Endothelial cell of umbilical vein (primary cell): Measurements from ENCODE around the gene NACA2. TPM values are rescaled to one million over a fixed set of nuclear protein-coding genes. Genes with fewer than 3 reads are reported as not detected.

Experiments
- BruUV-seq: library from RNA; stranded (reverse); fragments of 400-500 nt; replicated peaks from 2 replicates; lab custom pipeline; 2021; lab: Mats Ljungman, UMichigan
- CTCF ChIA-PET: fragments of 300-600, 350-600 bp; sonication (Branson Sonifier 250); formaldehyde crosslinking; loops from one replicate; lab custom pipeline; 2021; ENCODE audit warnings: antibody characterized with exemption, inconsistent platforms; lab: Charles Lee
- POLR2A ChIA-PET: fragments of 300-600, 350-600 bp; sonication (Branson Sonifier 250); formaldehyde crosslinking; loops from one replicate; lab custom pipeline; 2021; ENCODE audit warnings: antibody characterized with exemption, inconsistent platforms; lab: Charles Lee
- DNase-seq: peaks from one replicate; pipeline ENCODE4 v3.0.0-alpha.2; 2011; ENCODE audit warnings: low read depth, low spot score
- FAIRE-seq: peaks from 2 replicates; lab custom pipeline; 2011; peaks lifted over from hg19 to GRCh38; lab: Jason Lieb, UNC
- H2AFZ ChIP-seq: 2 replicates; pipeline ENCODE4 v1.6.0; 2012; ENCODE audit warnings: low read depth, low read length, control low read depth, inconsistent platforms
- H3K27ac ChIP-seq: 2 replicates; pipeline ENCODE4 v1.5.1; 2011; ENCODE audit warnings: low read depth, mild to moderate bottlenecking, control low read depth, low read length, moderate library complexity; ENCODE audit not compliant: insufficient read depth
- H3K27me3 ChIP-seq, 2 experiments: 2 replicates each; pipeline versions ENCODE4 v1.6.0 to v1.6.1; 2011; ENCODE audit warnings: low read length in 2 of 2, mixed read lengths in 1 of 2; ENCODE audit not compliant: control insufficient read depth in 2 of 2, insufficient read depth in 2 of 2
- H3K36me3 ChIP-seq, 2 experiments: 2 replicates in 1 of 2; 3 replicates in 1 of 2; pipeline ENCODE4 v1.5.1; 2011; ENCODE audit warnings: low read length in 2 of 2, mild to moderate bottlenecking in 1 of 2, moderate library complexity in 1 of 2; ENCODE audit not compliant: control insufficient read depth in 2 of 2, insufficient read depth in 2 of 2; ENCODE audit errors: extremely low read depth in 1 of 2
- H3K4me1 ChIP-seq: 3 replicates; pipeline ENCODE4 v1.5.1; 2011; ENCODE audit warnings: mild to moderate bottlenecking, low read length; ENCODE audit not compliant: control insufficient read depth, insufficient read depth; ENCODE audit errors: extremely low read depth
- H3K4me2 ChIP-seq: 2 replicates; pipeline ENCODE4 v1.6.1; 2011; ENCODE audit warnings: low read length, control low read depth, mixed read lengths; ENCODE audit not compliant: insufficient read depth
- H3K4me3 ChIP-seq, 3 experiments: fragments of 200-600 bp in 1 of 3; sonication (generic), shearing (Covaris generic) in 1 of 3; replicated peaks in 1 of 3; 2 replicates each; pipeline ENCODE4 v1.5.1; 2011 to 2016; ENCODE audit warnings: control low read depth in 3 of 3, low read length in 3 of 3, mild to moderate bottlenecking in 2 of 3, inconsistent platforms in 1 of 3, low read depth in 1 of 3, moderate library complexity in 1 of 3; ENCODE audit not compliant: insufficient read depth in 1 of 3
- H3K79me2 ChIP-seq: 2 replicates; pipeline ENCODE4 v1.6.0; 2012; ENCODE audit warnings: low read length, inconsistent platforms; ENCODE audit not compliant: control insufficient read depth, insufficient read depth
- H3K9ac ChIP-seq: replicated peaks from 2 replicates; pipeline ENCODE3; 2011; ENCODE audit warnings: low read length, control low read depth; ENCODE audit not compliant: insufficient read depth; ENCODE audit errors: extremely low read depth
- H3K9me1 ChIP-seq: replicated peaks from 3 replicates; pipeline ENCODE4 v1.6.0; 2011; ENCODE audit warnings: mild to moderate bottlenecking, low read length; ENCODE audit not compliant: control insufficient read depth, insufficient read depth; ENCODE audit errors: extremely low read depth
- H3K9me3 ChIP-seq: replicated peaks from 2 replicates; pipeline ENCODE4 v1.5.1; 2012; ENCODE audit warnings: low read length, inconsistent platforms; ENCODE audit not compliant: control insufficient read depth, insufficient read depth
- H4K20me1 ChIP-seq: replicated peaks from 2 replicates; pipeline ENCODE3; 2011; ENCODE audit warnings: mild to moderate bottlenecking, low read length; ENCODE audit not compliant: control insufficient read depth, insufficient read depth; ENCODE audit errors: extremely low read depth
- CTCF ChIP-seq, 2 donors: IDR thresholded peaks; 1 replicate in 1 of 2; 2 replicates in 1 of 2; pipeline ENCODE4 v1.5.1; 2011; ENCODE audit warnings: low read length in 2 of 2, mild to moderate bottlenecking in 2 of 2, moderate library complexity in 2 of 2, control low read depth in 1 of 2, inconsistent platforms in 1 of 2, low read depth in 1 of 2; ENCODE audit not compliant: insufficient read depth in 1 of 2; ENCODE audit errors: extremely low read depth in 1 of 2
- EZH2 ChIP-seq: IDR thresholded peaks from 2 replicates; pipeline ENCODE4 v1.6.1; 2012; ENCODE audit warnings: borderline replicate concordance, low read depth, mild to moderate bottlenecking, moderate library complexity, low read length, inconsistent platforms; ENCODE audit not compliant: severe bottlenecking
- FOS ChIP-seq: IDR thresholded peaks from 2 replicates; pipeline ENCODE4 v1.6.1; 2011; ENCODE audit warnings: mild to moderate bottlenecking, low read length, moderate library complexity, borderline replicate concordance; ENCODE audit not compliant: insufficient read depth
- GATA2 ChIP-seq: IDR thresholded peaks from 2 replicates; pipeline ENCODE4 v1.7.0; 2011; ENCODE audit warnings: low read depth, mild to moderate bottlenecking, moderate library complexity, mixed read lengths, low read length; ENCODE audit not compliant: insufficient read length, insufficient read depth
- JUN ChIP-seq: IDR thresholded peaks from 2 replicates; pipeline ENCODE4 v1.6.1; 2011; ENCODE audit warnings: borderline replicate concordance, low read depth; ENCODE audit not compliant: insufficient read length, insufficient read depth
- MAX ChIP-seq: IDR thresholded peaks from 2 replicates; pipeline ENCODE4 v1.6.1; 2011; ENCODE audit not compliant: insufficient read depth, insufficient read length
- MYC ChIP-seq: IDR thresholded peaks from one replicate; pipeline ENCODE4 v1.6.1; 2011; ENCODE audit warnings: mild to moderate bottlenecking, low read depth, low read length
- POLR2A ChIP-seq: IDR thresholded peaks from 2 replicates; pipeline ENCODE4 v1.6.1; 2012; ENCODE audit warnings: low read depth, mild to moderate bottlenecking, control low read depth, low read length
- POLR2AphosphoS5 ChIP-seq: IDR thresholded peaks from 2 replicates; pipeline ENCODE4 v1.6.1; 2012; ENCODE audit warnings: low read depth, mild to moderate bottlenecking, control low read depth, low read length, moderate library complexity; ENCODE audit not compliant: insufficient read depth
- dilution Hi-C: fragments of 300-500 bp; cut with MboI; formaldehyde crosslinking; loops from one replicate; pipeline ENCODE4 v1.15.0; 2019; ENCODE audit warnings: low sequenced_read_pairs; ENCODE audit not compliant: extremely low pct_ligation_motif_present
- intact Hi-C: fragments of 100-400 bp; cut with micrococcal nuclease; formaldehyde crosslinking; loops from one replicate; pipeline ENCODE4 v1.10.0; 2022
- polyA plus RNA-seq, 4 experiments: library from polyadenylated mRNA; depleted of rRNA in 3 of 4; stranded (reverse) in 3 of 4; unstranded in 1 of 4; fragments of >200 nt; gene quantifications; 2 replicates each; pipeline versions ENCODE4 v1.2.1 to v1.2.3, GENCODE V29; 2011 to 2012; ENCODE audit warnings: missing spikeins in 1 of 4
- total RNA-seq: library from RNA; stranded (reverse); gene quantifications from 2 replicates; pipeline ENCODE4 v1.2.3, GENCODE V29; 2021

Gene NACA2
- total and polyA plus RNA-seq, 2 donors (not counting 3 experiments of a cell fraction or from before 2014, with no cell fraction given) = not detected

GRCh38 chr17:61619953-61620352 lies 28.9 kb upstream of the NACA2 start:
- no peak for TF ChIP-seq GATA2
- no peak for TF ChIP-seq MYC
- no peak for TF ChIP-seq JUN
- no peak for TF ChIP-seq EZH2
- no peak for TF ChIP-seq POLR2A
- intact Hi-C loops (no loop called here), dilution Hi-C loops (no loop called here)
- Histone ChIP-seq H2AFZ (no peak overlapping the region), H3K4me3 (no peak overlapping the region), H3K4me2 (no peak overlapping the region), H3K36me3 (no peaks in the 10 kb centered on the region), H3K9me1 (no peaks in the 10 kb centered on the region), H3K79me2 (no peaks in the 10 kb centered on the region), H3K9ac (no peak overlapping the region), H3K27ac (no peak overlapping the region), H4K20me1 (no peaks in the 10 kb centered on the region), H3K27me3 (peaks cover 0 to 11% of the 10 kb centered on the region in 2 experiments), H3K4me1 (no peaks in the 10 kb centered on the region), H3K9me3 (no peaks in the 10 kb centered on the region)
- POLR2A ChIA-PET = no interaction called here
- CTCF ChIA-PET = no interaction called here
- BruUV-seq = no TSS peak
- no peak for DNase-seq
- no peak for FAIRE-seq

GRCh38 chr17:61619493-61619892 lies 28.5 kb upstream of the NACA2 start:
- Histone ChIP-seq H3K36me3 (no peaks in the 10 kb centered on the region), H3K27me3 (peaks cover 0 to 11% of the 10 kb centered on the region in 2 experiments), H4K20me1 (no peaks in the 10 kb centered on the region), H3K4me1 (no peaks in the 10 kb centered on the region), H3K4me3 (no peak overlapping the region), H3K27ac (no peak overlapping the region), H3K4me2 (no peak overlapping the region), H3K9ac (no peak overlapping the region), H3K9me1 (no peaks in the 10 kb centered on the region), H3K9me3 (no peaks in the 10 kb centered on the region), H2AFZ (no peak overlapping the region), H3K79me2 (no peaks in the 10 kb centered on the region)
- TF ChIP-seq POLR2AphosphoS5 (no peak), POLR2A (no peak), MYC (no peak), FOS (no peak), EZH2 (no peak), MAX (no peak), GATA2 (no peak), CTCF (IDR thresholded peaks at IDR 0.05; ENCODE audit: extremely low read depth in 1 of 2, insufficient read depth in 1 of 2, low read depth in 1 of 2, low read length in 2 of 2) (no peak)
- ChIA-PET CTCF (no interaction called here), POLR2A (no interaction called here)
- intact Hi-C loops = no loop called here
- dilution Hi-C loops = no loop called here
- no TSS peak for BruUV-seq
- no peak for FAIRE-seq
- no peak for DNase-seq
